SK-N-SH (cell line): ENCODE measurements around the gene GPR32. TPM values are rescaled to one million over a fixed set of nuclear protein-coding genes. Genes with fewer than 3 reads are reported as not detected.

Experiments
- CTCF ChIA-PET: fragments of 300-600, 350-600 bp; formaldehyde crosslinking; extraction: SDS; loops from one replicate; lab custom pipeline; 2021; lab: Yijun Ruan, JAX
- POLR2A ChIA-PET: fragments of 350-600 bp; sonication (Branson Sonifier 250); formaldehyde crosslinking; extraction: SDS; loops from one replicate; lab custom pipeline; 2020; ENCODE audit warnings: antibody characterized with exemption, inconsistent platforms; lab: Yijun Ruan, JAX
- DNase-seq: peaks from one replicate; pipeline ENCODE4 v3.0.0; 2012
- H2AFZ ChIP-seq: fragments of 200-600 bp; sonication (generic); 2 replicates; pipeline ENCODE4 v1.8.1; 2016; ENCODE audit warnings: antibody characterized with exemption, mild to moderate bottlenecking, low read depth
- H3F3A ChIP-seq: fragments of 200-600 bp; sonication (generic); replicated peaks from 2 replicates; pipeline ENCODE3; 2016; ENCODE audit warnings: antibody characterized with exemption, mild to moderate bottlenecking; ENCODE audit not compliant: insufficient read depth
- H3K27ac ChIP-seq, 2 experiments: fragments of 200-500 bp in 1 of 2; fragments of 200-600 bp in 1 of 2; sonication (Bioruptor generic) in 1 of 2; sonication (generic), shearing (Covaris generic) in 1 of 2; 2 replicates each; pipeline versions ENCODE4 v1.5.1 to v1.6.1; 2014 to 2016; ENCODE audit warnings: low read depth in 2 of 2, inconsistent platforms in 1 of 2, low read length in 1 of 2, mild to moderate bottlenecking in 1 of 2, mixed read lengths in 1 of 2
- H3K27me3 ChIP-seq: fragments of 200-600 bp; sonication (generic), shearing (Covaris generic); 2 replicates; pipeline ENCODE4 v1.6.1; 2016; ENCODE audit warnings: mixed run types; ENCODE audit not compliant: insufficient read depth
- H3K36me3 ChIP-seq, 2 experiments: fragments of 200-500 bp in 1 of 2; fragments of 200-600 bp in 1 of 2; sonication (Bioruptor generic) in 1 of 2; sonication (generic) in 1 of 2; replicated peaks in 1 of 2; 2 replicates each; pipeline versions ENCODE3 to v1.5.1; 2014 to 2016; ENCODE audit warnings: low read length in 1 of 2, mild to moderate bottlenecking in 1 of 2; ENCODE audit not compliant: insufficient read depth in 2 of 2, control insufficient read depth in 1 of 2
- H3K4me1 ChIP-seq, 2 experiments: fragments of 200-500 bp in 1 of 2; fragments of 200-600 bp in 1 of 2; sonication (Bioruptor generic) in 1 of 2; sonication (generic), shearing (Covaris generic) in 1 of 2; 2 replicates each; pipeline versions ENCODE4 v1.5.1 to v1.6.1; 2014 to 2016; ENCODE audit warnings: low read depth in 1 of 2, low read length in 1 of 2, mixed run types in 1 of 2; ENCODE audit not compliant: insufficient read depth in 2 of 2, control insufficient read depth in 1 of 2
- H3K4me2 ChIP-seq: fragments of 200-600 bp; sonication (generic), shearing (Covaris generic); 2 replicates; pipeline ENCODE4 v1.6.1; 2017; ENCODE audit warnings: mixed run types
- H3K4me3 ChIP-seq, 2 experiments: fragments of 200-500 bp in 1 of 2; fragments of 200-600 bp in 1 of 2; sonication (Bioruptor generic) in 1 of 2; sonication (generic), shearing (Covaris generic) in 1 of 2; 2 replicates each; pipeline versions ENCODE4 v1.5.1 to v1.8.1; 2014 to 2016; ENCODE audit warnings: low read depth in 2 of 2, inconsistent platforms in 1 of 2, low read length in 1 of 2, mild to moderate bottlenecking in 1 of 2, mixed read lengths in 1 of 2, moderate library complexity in 1 of 2
- H3K79me2 ChIP-seq: fragments of 200-600 bp; sonication (generic); 2 replicates; pipeline ENCODE4 v1.8.1; 2017; ENCODE audit warnings: mild to moderate bottlenecking; ENCODE audit not compliant: insufficient read depth
- H3K9ac ChIP-seq: fragments of 200-600 bp; sonication (generic); 2 replicates; pipeline ENCODE4 v1.6.1; 2017; ENCODE audit warnings: mixed run types
- H3K9me2 ChIP-seq: fragments of 200-600 bp; sonication (generic); 2 replicates; pipeline ENCODE4 v1.6.1; 2017; ENCODE audit warnings: mixed run types
- H3K9me3 ChIP-seq: fragments of 200-600 bp; sonication (generic); 2 replicates; pipeline ENCODE4 v1.6.1; 2017; ENCODE audit warnings: mixed run types, mild to moderate bottlenecking, moderate library complexity
- H4K20me1 ChIP-seq: fragments of 200-600 bp; sonication (generic); 2 replicates; pipeline ENCODE4 v1.6.1; 2017; ENCODE audit warnings: mild to moderate bottlenecking, mixed run types; ENCODE audit not compliant: insufficient read depth
- CHD2 ChIP-seq: fragments of 150-350 bp; IDR thresholded peaks from 2 replicates; pipeline ENCODE4 v1.6.1; 2018; ENCODE audit warnings: low read length; ENCODE audit not compliant: partially characterized antibody
- ELF1 ChIP-seq: IDR thresholded peaks from 2 replicates; pipeline ENCODE4 v1.4.0; 2012
- EP300 ChIP-seq, 2 experiments: IDR thresholded peaks; 2 replicates each; pipeline versions ENCODE4 v1.4.0 to v1.6.1; 2012; ENCODE audit warnings: borderline replicate concordance in 1 of 2, low read depth in 1 of 2, low read length in 1 of 2
- EZH2phosphoT487 ChIP-seq: fragments of 200-600 bp; sonication (generic); IDR thresholded peaks from 2 replicates; pipeline ENCODE4 v1.6.1; 2017; ENCODE audit warnings: low read depth, mixed run types, mild to moderate bottlenecking, antibody characterized with exemption, moderate library complexity, borderline replicate concordance
- FOSL2 ChIP-seq: IDR thresholded peaks from 2 replicates; pipeline ENCODE4 v1.4.0; 2012; ENCODE audit warnings: low read depth, mild to moderate bottlenecking, moderate library complexity, borderline replicate concordance
- FOXJ3 ChIP-seq: sonication (generic); formaldehyde crosslinking; IDR thresholded peaks from 2 replicates; pipeline ENCODE4 v1.5.1; 2020; ENCODE audit warnings: mild to moderate bottlenecking, missing genetic modification reagents
- FOXM1 ChIP-seq: IDR thresholded peaks from 2 replicates; pipeline ENCODE4 v1.4.0; 2012; ENCODE audit warnings: low read depth, mild to moderate bottlenecking
- GABPA ChIP-seq: IDR thresholded peaks from 2 replicates; pipeline ENCODE4 v1.4.0; 2012; ENCODE audit warnings: low read depth, mild to moderate bottlenecking
- GATA2 ChIP-seq: sonication (generic); formaldehyde crosslinking; IDR thresholded peaks from 2 replicates; pipeline ENCODE4 v1.5.0; 2020; ENCODE audit warnings: mild to moderate bottlenecking, missing genetic modification reagents
- JUND ChIP-seq: IDR thresholded peaks from 2 replicates; pipeline ENCODE4 v1.4.0; 2012
- NFIC ChIP-seq: IDR thresholded peaks from 2 replicates; pipeline ENCODE4 v1.4.0; 2012; ENCODE audit warnings: borderline replicate concordance
- NRF1 ChIP-seq: IDR thresholded peaks from 2 replicates; pipeline ENCODE4 v1.6.1; 2012; ENCODE audit warnings: low read depth, mild to moderate bottlenecking, low read length
- POLR2AphosphoS5 ChIP-seq: IDR thresholded peaks from 2 replicates; pipeline ENCODE4 v1.6.1; 2012; ENCODE audit warnings: low read depth, low read length
- RAD21 ChIP-seq: IDR thresholded peaks from 2 replicates; pipeline ENCODE4 v1.6.1; 2012; ENCODE audit warnings: mild to moderate bottlenecking, low read length
- RCOR1 ChIP-seq: fragments of 150-350 bp; IDR thresholded peaks from 2 replicates; pipeline ENCODE4 v1.6.1; 2017; ENCODE audit warnings: antibody characterized with exemption, low read length
- RFX5 ChIP-seq: IDR thresholded peaks from 2 replicates; pipeline ENCODE4 v1.6.1; 2012; ENCODE audit warnings: mild to moderate bottlenecking, improper control_type of control experiment, low read length
- RXRA ChIP-seq: IDR thresholded peaks from 2 replicates; pipeline ENCODE4 v1.4.0; 2012; ENCODE audit warnings: low read depth, mild to moderate bottlenecking, borderline replicate concordance
- TAF1 ChIP-seq: IDR thresholded peaks from 2 replicates; pipeline ENCODE4 v1.6.1; 2012; ENCODE audit warnings: low read depth, mild to moderate bottlenecking, low read length, moderate library complexity, borderline replicate concordance
- TCF12 ChIP-seq: IDR thresholded peaks from 2 replicates; pipeline ENCODE4 v1.4.0; 2012
- TEAD4 ChIP-seq: IDR thresholded peaks from 2 replicates; pipeline ENCODE4 v1.4.0; 2012; ENCODE audit warnings: mild to moderate bottlenecking, borderline replicate concordance; ENCODE audit not compliant: insufficient read depth
- YY1 ChIP-seq: IDR thresholded peaks from 2 replicates; pipeline ENCODE4 v1.4.0; 2012; ENCODE audit warnings: low read depth, mild to moderate bottlenecking
- WGBS: methylation state at CpG from one replicate; pipeline ENCODE4 v1.1.6; 2017; ENCODE audit warnings: low lambda C conversion rate; 5-methylcytosine and 5-hydroxymethylcytosine counted together
- polyA plus RNA-seq, 3 experiments: library from polyadenylated mRNA; depleted of rRNA; stranded (reverse); fragments of >200 nt; gene quantifications; 2 replicates each; pipeline ENCODE4 v1.2.3, GENCODE V29; 2012
- TF ChIP-seq, protein P1 (sequence below): IDR thresholded peaks from 2 replicates; pipeline ENCODE4 v1.4.0; 2012; ENCODE audit warnings: low read depth, borderline replicate concordance
- TF ChIP-seq, protein P2 (sequence below): IDR thresholded peaks from 2 replicates; pipeline ENCODE4; 2012
- TF ChIP-seq, protein P3 (sequence below): fragments of 150-350 bp; IDR thresholded peaks from 2 replicates; pipeline ENCODE4 v1.6.1; 2017; ENCODE audit warnings: antibody characterized with exemption, low read length, low read depth, borderline replicate concordance
- TF ChIP-seq, protein P4 (sequence below): fragments of 150-350 bp; IDR thresholded peaks from 2 replicates; pipeline ENCODE4 v1.6.1; 2016; ENCODE audit warnings: mild to moderate bottlenecking, low read depth, low read length

Gene GPR32
- polyA plus RNA-seq, 1 of the 3 experiments (the other 2 are of a cell fraction): not detected

DNA sequence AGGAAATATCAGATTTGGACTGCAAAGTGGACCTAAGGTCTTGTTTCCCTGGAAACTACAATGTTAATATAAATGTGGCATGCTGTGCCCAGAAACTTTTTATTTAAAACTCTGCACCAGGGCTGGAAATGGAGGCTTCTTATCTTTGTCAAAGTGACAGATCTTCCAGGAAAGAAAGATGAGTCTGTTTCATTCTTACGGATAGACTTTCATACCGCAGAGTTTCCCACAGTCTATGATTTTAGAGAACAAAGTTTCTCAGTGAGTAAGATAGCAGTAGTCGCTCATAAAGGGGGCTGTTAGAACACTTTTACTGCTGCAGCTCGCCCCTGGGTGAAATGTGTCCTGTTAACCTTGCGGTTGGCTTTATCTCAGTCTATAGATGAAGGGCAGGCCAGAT, 40.4 kb upstream of the GPR32 start:
- Histone ChIP-seq H3K9ac (no peak overlapping the region), H3K4me3 (no peak overlapping the region), H3K4me2 (no peak overlapping the region), H2AFZ (no peak overlapping the region), H3K36me3 (no peaks in the 10 kb centered on the region), H3K9me3 (no peaks in the 10 kb centered on the region), H3K79me2 (peaks cover 13% of the 10 kb centered on the region), H3K4me1 (peaks cover 0 to 13% of the 10 kb centered on the region in 2 experiments; a peak in 2 of 4 replicates), H3F3A (peaks cover 3% of the 10 kb centered on the region), H3K9me2 (no peaks in the 10 kb centered on the region), H3K27ac (no peak overlapping the region), H4K20me1 (no peaks in the 10 kb centered on the region), H3K27me3 (peaks cover 25% of the 10 kb centered on the region; the same call in 1 of the 2 replicates)
- ChIA-PET CTCF (interaction anchor here (1.1 to 1.5 kb wide), 2 partner anchors 54 to 192 kb away, joined by 3 to 5 read pairs; no protein-coding TSS in a partner anchor), POLR2A (no interaction called here)
- TF ChIP-seq FOXJ3 (CRISPR knock-in tag) (no peak), NFIC (no peak), NRF1 (no peak), GABPA (no peak), RFX5 (no peak), YY1 (no peak), CHD2 (no peak), JUND (no peak), FOSL2 (no peak), EP300 (IDR thresholded peaks at IDR 0.05; ENCODE audit: borderline replicate concordance in 1 of 2, low read depth in 1 of 2, low read length in 1 of 2) (no peak), TCF12 (no peak), POLR2AphosphoS5 (no peak), EZH2phosphoT487 (no peak)
- TF ChIP-seq, protein P1, sequence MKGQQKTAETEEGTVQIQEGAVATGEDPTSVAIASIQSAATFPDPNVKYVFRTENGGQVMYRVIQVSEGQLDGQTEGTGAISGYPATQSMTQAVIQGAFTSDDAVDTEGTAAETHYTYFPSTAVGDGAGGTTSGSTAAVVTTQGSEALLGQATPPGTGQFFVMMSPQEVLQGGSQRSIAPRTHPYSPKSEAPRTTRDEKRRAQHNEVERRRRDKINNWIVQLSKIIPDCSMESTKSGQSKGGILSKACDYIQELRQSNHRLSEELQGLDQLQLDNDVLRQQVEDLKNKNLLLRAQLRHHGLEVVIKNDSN: no peak
- TF ChIP-seq, protein P2, sequence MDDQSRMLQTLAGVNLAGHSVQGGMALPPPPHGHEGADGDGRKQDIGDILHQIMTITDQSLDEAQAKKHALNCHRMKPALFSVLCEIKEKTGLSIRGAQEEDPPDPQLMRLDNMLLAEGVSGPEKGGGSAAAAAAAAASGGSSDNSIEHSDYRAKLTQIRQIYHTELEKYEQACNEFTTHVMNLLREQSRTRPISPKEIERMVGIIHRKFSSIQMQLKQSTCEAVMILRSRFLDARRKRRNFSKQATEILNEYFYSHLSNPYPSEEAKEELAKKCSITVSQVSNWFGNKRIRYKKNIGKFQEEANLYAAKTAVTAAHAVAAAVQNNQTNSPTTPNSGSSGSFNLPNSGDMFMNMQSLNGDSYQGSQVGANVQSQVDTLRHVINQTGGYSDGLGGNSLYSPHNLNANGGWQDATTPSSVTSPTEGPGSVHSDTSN: no peak
- WGBS: 72% methylated on average over 5 of the region's 5 CpGs
- DNase-seq: no peak

DNA sequence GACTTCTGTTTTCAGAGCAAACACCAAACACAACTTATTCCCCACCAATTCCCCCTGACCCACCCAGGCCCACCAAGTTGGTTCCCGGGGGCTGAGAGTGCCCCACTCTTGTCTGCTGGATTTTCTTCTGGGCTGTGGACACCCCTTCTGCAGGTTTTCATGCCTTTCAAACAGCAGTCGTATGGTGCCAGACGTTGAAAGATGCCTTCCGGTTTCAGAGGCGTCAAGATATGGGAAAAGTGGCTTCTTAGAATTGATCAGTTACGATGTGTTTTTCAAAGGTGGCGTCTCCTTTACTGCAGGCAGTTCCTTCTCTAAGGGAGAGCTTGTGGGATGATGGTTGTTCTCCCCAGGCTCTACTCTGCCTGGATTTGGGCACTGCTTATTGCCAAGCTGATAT, 34.4 kb upstream of the GPR32 start:
- H4K20me1 ChIP-seq: no peaks in the 10 kb centered on the region
- peaks cover 75% of the 10 kb centered on the region for H3K27me3 ChIP-seq
- H3K4me2 ChIP-seq: no peak overlapping the region
- DNase-seq: no peak
- no peak overlapping the region for H3K27ac ChIP-seq
- no peaks in the 10 kb centered on the region for H3F3A ChIP-seq
- 0 out of 2 replicates have a peak overlapping the region, but pooled peaks have one; percentile 4 for H2AFZ ChIP-seq
- POLR2A ChIA-PET: no interaction called here
- H3K9ac ChIP-seq: no peak overlapping the region
- no peaks in the 10 kb centered on the region for H3K36me3 ChIP-seq
- no peaks in the 10 kb centered on the region for H3K9me3 ChIP-seq
- no peaks in the 10 kb centered on the region for H3K4me1 ChIP-seq
- WGBS: 18% methylated on average over 7 of the region's 7 CpGs
- no peak overlapping the region for H3K4me3 ChIP-seq
- no peaks in the 10 kb centered on the region for H3K9me2 ChIP-seq
- CTCF ChIA-PET: interaction anchor here (1.0 to 2.7 kb wide), 6 partner anchors 11 to 198 kb away, joined by 3 to 8 read pairs (median 4); no protein-coding TSS in a partner anchor
- no peaks in the 10 kb centered on the region for H3K79me2 ChIP-seq
- TF ChIP-seq TAF1 (no peak), EP300 (IDR thresholded peaks at IDR 0.05; ENCODE audit: borderline replicate concordance in 1 of 2, low read depth in 1 of 2, low read length in 1 of 2) (no peak), TEAD4 (no peak), GATA2 (CRISPR knock-in tag) (no peak), POLR2AphosphoS5 (no peak), GABPA (no peak), FOXM1 (no peak), EZH2phosphoT487 (no peak), RXRA (no peak), ELF1 (no peak), RAD21 (no peak), RCOR1 (no peak)
- TF ChIP-seq, protein P3, sequence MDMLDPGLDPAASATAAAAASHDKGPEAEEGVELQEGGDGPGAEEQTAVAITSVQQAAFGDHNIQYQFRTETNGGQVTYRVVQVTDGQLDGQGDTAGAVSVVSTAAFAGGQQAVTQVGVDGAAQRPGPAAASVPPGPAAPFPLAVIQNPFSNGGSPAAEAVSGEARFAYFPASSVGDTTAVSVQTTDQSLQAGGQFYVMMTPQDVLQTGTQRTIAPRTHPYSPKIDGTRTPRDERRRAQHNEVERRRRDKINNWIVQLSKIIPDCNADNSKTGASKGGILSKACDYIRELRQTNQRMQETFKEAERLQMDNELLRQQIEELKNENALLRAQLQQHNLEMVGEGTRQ: no peak
- TF ChIP-seq, protein P1: no peak
- TF ChIP-seq, protein P4, sequence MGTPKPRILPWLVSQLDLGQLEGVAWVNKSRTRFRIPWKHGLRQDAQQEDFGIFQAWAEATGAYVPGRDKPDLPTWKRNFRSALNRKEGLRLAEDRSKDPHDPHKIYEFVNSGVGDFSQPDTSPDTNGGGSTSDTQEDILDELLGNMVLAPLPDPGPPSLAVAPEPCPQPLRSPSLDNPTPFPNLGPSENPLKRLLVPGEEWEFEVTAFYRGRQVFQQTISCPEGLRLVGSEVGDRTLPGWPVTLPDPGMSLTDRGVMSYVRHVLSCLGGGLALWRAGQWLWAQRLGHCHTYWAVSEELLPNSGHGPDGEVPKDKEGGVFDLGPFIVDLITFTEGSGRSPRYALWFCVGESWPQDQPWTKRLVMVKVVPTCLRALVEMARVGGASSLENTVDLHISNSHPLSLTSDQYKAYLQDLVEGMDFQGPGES: no peak
